ENCODE results near the gene CYP3A5.
"Not testable (repeated sequence)": the region's sequence is repeated elsewhere in the genome, so short reads cannot be mapped to it uniquely, and the experiment has no call there.

The CYP3A5 gene

GRCh38 chr7:99709838-99710578 is 30.2 kb upstream of the CYP3A5 start:
- DNase-seq (ENCODE audit: insufficient read length, low spot score), result no peak
- no peak for TF ChIP-seq CTCF (IDR thresholded peaks at IDR 0.05; ENCODE audit: insufficient read depth, missing control alignments)
- FAIRE-seq, result no peak

DNA sequence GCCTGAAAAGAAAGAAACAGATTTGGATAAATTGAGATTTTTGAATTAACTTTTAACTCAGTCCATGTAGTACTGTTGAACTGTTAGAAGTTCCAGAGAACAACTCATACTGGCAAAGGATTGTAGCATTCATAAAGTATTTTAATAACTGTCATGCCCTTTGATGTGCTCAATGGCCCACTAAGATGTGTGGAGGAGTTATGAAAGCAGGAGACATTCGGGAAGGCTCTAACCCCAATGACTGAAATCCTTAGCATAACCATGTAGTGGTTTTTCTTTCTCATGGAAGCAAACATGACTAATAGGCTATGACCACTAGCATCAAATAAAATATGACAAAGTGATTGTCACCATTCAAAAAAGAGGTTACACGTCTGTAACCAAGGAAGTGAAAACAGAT is 29.5 kb upstream of the CYP3A5 start:
- no peak for TF ChIP-seq CTCF (IDR thresholded peaks at IDR 0.05; ENCODE audit: insufficient read depth, missing control alignments)
- no peak for FAIRE-seq
- DNase-seq (ENCODE audit: insufficient read length, low spot score), result no peak

GRCh38 chr7:99707096-99707495 is 27.3 kb upstream of the CYP3A5 start:
- DNase-seq (ENCODE audit: insufficient read length, low spot score) (no peak), FAIRE-seq (no peak)
- TF ChIP-seq CTCF (IDR thresholded peaks at IDR 0.05; ENCODE audit: insufficient read depth, missing control alignments), result no peak

GRCh38 chr7:99699946-99700345 is 20.1 kb upstream of the CYP3A5 start:
- FAIRE-seq (no peak), DNase-seq (ENCODE audit: insufficient read length, low spot score) (no peak)
- TF ChIP-seq CTCF (IDR thresholded peaks at IDR 0.05; ENCODE audit: insufficient read depth, missing control alignments), result no peak

DNA sequence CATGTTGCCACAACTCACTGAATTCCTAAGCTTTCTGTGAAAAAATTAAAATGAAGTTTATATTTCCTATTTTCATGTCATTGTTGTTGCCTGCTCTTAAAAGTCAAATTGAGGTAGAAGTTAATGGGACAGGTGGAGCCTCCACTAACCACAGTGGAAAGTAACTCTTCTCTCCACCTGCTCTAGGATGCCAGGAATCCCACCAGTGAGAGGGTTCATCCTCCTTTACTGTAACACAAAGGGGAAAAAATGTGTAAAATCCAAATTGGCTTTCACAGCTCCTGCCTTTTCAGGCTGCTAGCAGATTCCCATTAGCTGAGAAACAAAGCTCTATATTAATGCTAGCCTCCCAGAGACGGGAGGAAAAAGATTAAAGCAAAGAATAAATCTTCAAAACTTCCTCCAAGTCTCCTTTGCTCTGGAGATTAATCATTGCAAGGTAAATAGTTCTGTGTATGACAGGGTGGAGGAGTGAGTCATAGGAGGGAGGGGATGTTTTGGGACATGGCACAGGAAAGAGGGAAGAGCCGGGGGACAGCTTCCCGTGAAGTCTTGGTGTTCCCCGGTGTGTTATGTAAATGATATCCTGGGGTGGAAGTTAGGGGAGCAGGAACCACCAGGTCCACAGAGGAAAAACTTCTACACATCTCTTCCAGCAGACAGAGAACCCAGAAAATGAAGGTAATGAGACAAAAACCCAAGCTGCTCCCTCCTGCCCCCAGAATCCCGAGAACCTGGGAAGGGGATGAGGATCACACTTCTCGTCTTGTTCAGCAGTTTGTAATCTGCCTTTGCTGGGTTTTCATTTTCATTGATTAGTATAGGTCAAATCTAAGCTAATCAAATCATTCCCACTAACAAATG is 19.3 kb upstream of the CYP3A5 start:
- FAIRE-seq; DNase-seq (ENCODE audit: insufficient read length, low spot score): not testable (repeated sequence)

GRCh38 chr7:99694912-99695304 is 15.1 kb upstream of the CYP3A5 start:
- TF ChIP-seq CTCF (IDR thresholded peaks at IDR 0.05; ENCODE audit: insufficient read depth, missing control alignments), result no peak
- DNase-seq (ENCODE audit: insufficient read length, low spot score) (no peak), FAIRE-seq (no peak)

DNA sequence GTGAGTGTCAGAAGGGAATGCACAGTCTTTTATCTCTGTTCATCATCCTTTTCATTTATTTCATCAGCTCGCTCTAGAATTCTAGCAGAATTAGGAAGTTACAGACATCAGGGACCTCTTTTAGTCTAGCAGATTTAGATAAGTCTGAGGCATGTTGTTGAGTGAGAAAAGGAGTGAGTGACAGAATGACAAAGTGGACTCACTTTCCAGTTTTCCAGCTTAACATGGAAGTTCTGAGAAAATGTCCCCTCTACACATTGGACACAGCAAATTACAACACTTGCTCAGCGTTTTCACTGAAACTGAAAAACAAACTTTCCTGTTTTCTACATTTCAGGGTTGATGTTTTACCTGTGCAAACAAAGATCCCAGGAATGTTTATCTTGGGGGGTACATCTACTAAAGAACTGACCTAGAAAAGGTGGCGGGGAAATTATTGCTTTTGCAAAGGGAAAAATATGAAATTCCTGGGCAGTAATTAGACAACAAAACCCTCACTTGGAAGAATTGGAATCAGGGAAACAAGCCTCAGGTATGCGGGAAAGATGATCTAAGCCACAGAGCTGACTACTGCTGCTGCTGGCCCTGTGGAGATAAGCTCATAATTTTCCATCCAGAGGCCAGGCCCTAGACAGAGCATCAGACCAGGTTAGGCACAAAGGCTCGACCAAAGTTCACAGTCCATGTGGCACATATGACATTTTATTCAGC is 14.6 kb upstream of the CYP3A5 start:
- no peak for FAIRE-seq
- no peak for DNase-seq (ENCODE audit: insufficient read length, low spot score)
- TF ChIP-seq CTCF (IDR thresholded peaks at IDR 0.05; ENCODE audit: insufficient read depth, missing control alignments), result no peak
